B cell (primary cell): ENCODE results near the gene P3H3. TPM values are rescaled to one million over a fixed set of nuclear protein-coding genes. Genes with fewer than 3 reads are reported as not detected.
A peak's percentile ranks its signal among the peaks of the same experiment; 100 is the strongest.

Experiments
- ATAC-seq: fragments of 200-7000 bp; cut with Tn5 transposase; one replicate; pipeline ENCODE4 v1.10.0; 2021; ENCODE audit warnings: low read depth, mild to moderate bottlenecking, moderate number of reproducible peaks, moderate library complexity
- CTCF ChIA-PET: fragments of 350-600 bp; sonication (Branson Sonifier 250); formaldehyde crosslinking; loops from one replicate; lab custom pipeline; 2021; ENCODE audit warnings: antibody characterized with exemption, inconsistent platforms; lab: Charles Lee
- POLR2A ChIA-PET: fragments of 350-600 bp; sonication (Branson Sonifier 250); formaldehyde crosslinking; loops from one replicate; lab custom pipeline; 2021; ENCODE audit warnings: antibody characterized with exemption; lab: Charles Lee
- DNase-seq: peaks from one replicate; pipeline ENCODE4 v3.0.0; 2013
- H2AFZ ChIP-seq: 2 replicates; pipeline ENCODE4 v1.6.1; 2012; ENCODE audit warnings: mild to moderate bottlenecking, low read depth, low read length; ENCODE audit not compliant: insufficient read depth, poor library complexity, severe bottlenecking
- H3K27ac ChIP-seq, 2 donors: 1 replicate in 1 of 2; 2 replicates in 1 of 2; pipeline ENCODE4 v1.5.1; 2012 to 2013; ENCODE audit warnings: low read length in 2 of 2, mild to moderate bottlenecking in 2 of 2, moderate library complexity in 1 of 2
- H3K27me3 ChIP-seq, 4 experiments: fragments of 200-600 bp in 1 of 4; sonication (generic) in 1 of 4; replicated peaks in 1 of 4; 1 replicate in 2 of 4; 2 replicates in 2 of 4; pipeline versions ENCODE4 v1.6.1 to v1.7.0; 2013 to 2016; ENCODE audit warnings: low read length in 3 of 4, mild to moderate bottlenecking in 2 of 4, mixed read lengths in 1 of 4, moderate library complexity in 1 of 4; ENCODE audit not compliant: insufficient read depth in 4 of 4, control insufficient read depth in 3 of 4; ENCODE audit errors: control extremely low read depth in 1 of 4
- H3K36me3 ChIP-seq, 2 experiments: replicated peaks in 1 of 2; 1 replicate in 1 of 2; 2 replicates in 1 of 2; pipeline versions ENCODE4 v1.6.1 to v1.7.1; 2013; ENCODE audit warnings: low read length in 1 of 2; ENCODE audit not compliant: insufficient read depth in 2 of 2, control insufficient read depth in 1 of 2; ENCODE audit errors: control extremely low read depth in 1 of 2, extremely low read depth in 1 of 2
- H3K4me1 ChIP-seq, 2 donors: fragments of 200-600 bp in 1 of 2; sonication (generic) in 1 of 2; 1 replicate in 1 of 2; 2 replicates in 1 of 2; pipeline versions ENCODE4 v1.5.1 to v1.6.1; 2013 to 2017; ENCODE audit warnings: low read length in 2 of 2; ENCODE audit not compliant: control insufficient read depth in 2 of 2, insufficient read depth in 2 of 2
- H3K4me2 ChIP-seq: replicated peaks from 2 replicates; pipeline ENCODE3; 2012; ENCODE audit warnings: mild to moderate bottlenecking, low read depth, low read length; ENCODE audit not compliant: poor library complexity, severe bottlenecking
- H3K4me3 ChIP-seq, 5 experiments: fragments of 200-600 bp in 1 of 5; sonication (generic) in 1 of 5; 1 replicate in 3 of 5; 2 replicates in 2 of 5; pipeline versions ENCODE4 v1.5.1 to v1.7.0; 2011 to 2016; ENCODE audit warnings: low read length in 4 of 5, mild to moderate bottlenecking in 4 of 5, low read depth in 2 of 5, control low read depth in 1 of 5, moderate library complexity in 1 of 5; ENCODE audit not compliant: insufficient read depth in 1 of 5; ENCODE audit errors: control extremely low read depth in 1 of 5, extremely low read depth in 1 of 5
- H3K79me2 ChIP-seq: fragments of 200-600 bp; sonication (generic); one replicate; pipeline ENCODE4 v1.6.0; 2016; ENCODE audit warnings: low read length; ENCODE audit not compliant: control insufficient read depth, insufficient read depth
- H3K9ac ChIP-seq: fragments of 200-600 bp; sonication (generic); 2 replicates; pipeline ENCODE4 v1.6.1; 2017; ENCODE audit warnings: mild to moderate bottlenecking, low read length, moderate library complexity
- H3K9me3 ChIP-seq, 3 donors: one replicate each; pipeline versions ENCODE4 v1.6.1 to v1.7.1; 2013; ENCODE audit warnings: low read length in 2 of 3; ENCODE audit not compliant: control insufficient read depth in 2 of 3, insufficient read depth in 1 of 3; ENCODE audit errors: control extremely low read depth in 1 of 3
- H4K20me1 ChIP-seq: 2 replicates; pipeline ENCODE4 v1.6.0; 2012; ENCODE audit warnings: mild to moderate bottlenecking, low read length; ENCODE audit not compliant: insufficient read depth, control insufficient read depth, poor library complexity, severe bottlenecking
- H3K27ac Mint-ChIP-seq: one replicate; pipeline ENCODE4 v1.8.0; 2021; ENCODE audit warnings: mixed read lengths
- H3K27me3 Mint-ChIP-seq: one replicate; pipeline ENCODE4 v1.8.0; 2021; ENCODE audit warnings: mixed read lengths
- H3K4me1 Mint-ChIP-seq: one replicate; pipeline ENCODE4 v1.8.0; 2021; ENCODE audit warnings: mixed read lengths
- H3K4me3 Mint-ChIP-seq: one replicate; pipeline ENCODE4 v1.8.0; 2021; ENCODE audit warnings: mixed read lengths
- H3K9me3 Mint-ChIP-seq: one replicate; pipeline ENCODE4 v1.8.0; 2022; ENCODE audit warnings: mixed read lengths; ENCODE audit not compliant: insufficient read depth
- CTCF ChIP-seq: fragments of 200-600 bp; IDR thresholded peaks from one replicate; pipeline ENCODE4 v1.8.0; 2022; ENCODE audit warnings: antibody characterized with exemption, mild to moderate bottlenecking
- EZH2 ChIP-seq: IDR thresholded peaks from 2 replicates; pipeline ENCODE4 v1.6.1; 2012; ENCODE audit warnings: borderline replicate concordance, low read depth, mild to moderate bottlenecking, moderate library complexity, low read length; ENCODE audit not compliant: insufficient read depth, poor library complexity, severe bottlenecking
- WGBS: methylation state at CpG from one replicate; pipeline ENCODE4 v1.1.5; 2013; ENCODE audit warnings: missing lambda C conversion rate; ENCODE audit not compliant: insufficient coverage; 5-methylcytosine and 5-hydroxymethylcytosine counted together
- intact Hi-C: fragments of 100-400 bp; cut with micrococcal nuclease; formaldehyde crosslinking; loops from one replicate; pipeline ENCODE4 v1.10.0; 2022
- polyA plus RNA-seq: library from polyadenylated mRNA; depleted of rRNA; stranded (reverse); fragments of >200 nt; gene quantifications from 2 replicates; pipeline ENCODE4 v1.2.3, GENCODE V29; 2012
- total RNA-seq, 2 donors: library from RNA; stranded (reverse); fragments of 120-200 nt in 1 of 2; gene quantifications; 1 replicate in 1 of 2; 2 replicates in 1 of 2; pipeline versions ENCODE4 v1.2.3 to v1.2.4, GENCODE V29; 2013 to 2022

P3H3 gene
- total and polyA plus RNA-seq, 2 donors (not counting 1 experiment from before 2014, with no cell fraction given) = 0.09 TPM; not detected in 1

GRCh38 chr12:6829536-6830220, 1.5 kb downstream of the P3H3 start:
- H3K79me2 ChIP-seq = no peaks in the 10 kb centered on the region
- peak overlapping the region; percentile 100 for H3K4me2 ChIP-seq
- no peak overlapping the region for H3K27ac ChIP-seq
- TF ChIP-seq CTCF = no peak
- no peak for TF ChIP-seq EZH2
- DNase-seq (no peak), ATAC-seq (no peak)
- peaks cover 23 to 29% of the 10 kb centered on the region in 2 donors for H3K4me1 ChIP-seq
- Mint-ChIP-seq H3K4me1 (peaks cover 21% of the 10 kb centered on the region), H3K9me3 (no peaks in the 10 kb centered on the region), H3K4me3 (peak overlapping the region; percentile 93), H3K27me3 (peaks cover 71% of the 10 kb centered on the region), H3K27ac (no peak overlapping the region)
- H2AFZ ChIP-seq = peak overlapping the region; percentile 91
- ChIA-PET POLR2A (interaction anchor here (1.3 to 1.5 kb wide), 3 partner anchors 43 to 106 kb away, joined by 3 to 4 read pairs (median 3); partner anchors contain the start of genes COPS7A, MLF2 and SPSB2), CTCF (interaction anchor here (1.0 to 1.8 kb wide), 5 partner anchors 10 to 77 kb away, joined by 3 to 5 read pairs (median 4); partner anchors contain the start of genes CDCA3, MLF2 and USP5)
- H3K36me3 ChIP-seq = no peaks in the 10 kb centered on the region
- peak overlapping the region; percentile 80 for H3K9ac ChIP-seq
- WGBS = 77% methylated on average over 15 of the region's 19 CpGs
- H3K4me3 ChIP-seq = peak overlapping the region in 4 of 5 experiments; percentile 52 to 73 (median 62)
- H4K20me1 ChIP-seq = peaks cover 11% of the 10 kb centered on the region
- H3K27me3 ChIP-seq = peaks cover 0 to 64% (median 33%) of the 10 kb centered on the region in 4 experiments
- peaks cover 0 to 11% (median 0%) of the 10 kb centered on the region in 3 donors for H3K9me3 ChIP-seq
- intact Hi-C loops = no loop called here
